Liver (tissue), 9 donors: ENCODE results near the gene INSIG2. TPM values are rescaled to one million over a fixed set of nuclear protein-coding genes. Genes with fewer than 3 reads are reported as not detected.

Experiments
- DNase-seq: peaks from one replicate; pipeline ENCODE4 v3.0.0-alpha.2; 2017; ENCODE audit warnings: low spot score
- H3K27ac ChIP-seq, 2 donors: one replicate each; pipeline ENCODE4 v1.7.0; 2013; ENCODE audit warnings: inconsistent platforms in 2 of 2, low read length in 2 of 2, control low read depth in 1 of 2, low read depth in 1 of 2, mild to moderate bottlenecking in 1 of 2
- H3K27me3 ChIP-seq, 4 donors: one replicate each; pipeline versions ENCODE4 v1.6.1 to v1.7.0; 2013; ENCODE audit warnings: low read length in 3 of 4, inconsistent platforms in 1 of 4, mild to moderate bottlenecking in 1 of 4, moderate library complexity in 1 of 4; ENCODE audit not compliant: control insufficient read depth in 4 of 4, insufficient read depth in 4 of 4
- H3K36me3 ChIP-seq, 4 donors: one replicate each; pipeline versions ENCODE4 v1.6.1 to v1.7.0; 2013; ENCODE audit warnings: low read length in 3 of 4, mild to moderate bottlenecking in 3 of 4, low read depth in 1 of 4, moderate library complexity in 1 of 4; ENCODE audit not compliant: control insufficient read depth in 4 of 4, insufficient read depth in 3 of 4
- H3K4me1 ChIP-seq, 4 donors: one replicate each; pipeline versions ENCODE4 v1.6.1 to v1.7.0; 2013; ENCODE audit warnings: low read length in 3 of 4, mild to moderate bottlenecking in 3 of 4, moderate library complexity in 1 of 4; ENCODE audit not compliant: control insufficient read depth in 4 of 4, insufficient read depth in 4 of 4
- H3K4me3 ChIP-seq, 3 donors: one replicate each; pipeline versions ENCODE4 v1.6.1 to v1.7.0; 2013; ENCODE audit warnings: low read length in 3 of 3, control low read depth in 1 of 3, low read depth in 1 of 3, mild to moderate bottlenecking in 1 of 3
- H3K9ac ChIP-seq, 2 donors: one replicate each; pipeline ENCODE4 v1.7.0; 2013; ENCODE audit warnings: low read length in 2 of 2, mild to moderate bottlenecking in 2 of 2, moderate library complexity in 2 of 2, control low read depth in 1 of 2, low read depth in 1 of 2
- H3K9me3 ChIP-seq, 4 donors: one replicate each; pipeline versions ENCODE4 v1.6.1 to v1.7.0; 2013; ENCODE audit warnings: low read length in 3 of 4; ENCODE audit not compliant: control insufficient read depth in 4 of 4
- EGR1 ChIP-seq, 2 donors: IDR thresholded peaks; 2 replicates each; pipeline ENCODE4 v1.6.1; 2016 to 2018; ENCODE audit warnings: antibody characterized with exemption in 2 of 2, low read depth in 2 of 2
- FOXA1 ChIP-seq: IDR thresholded peaks from 2 replicates; pipeline ENCODE4 v1.6.1; 2016; ENCODE audit warnings: antibody characterized with exemption
- FOXA2 ChIP-seq: IDR thresholded peaks from 2 replicates; pipeline ENCODE4 v1.6.1; 2016; ENCODE audit warnings: antibody characterized with exemption
- GABPA ChIP-seq, 2 donors: IDR thresholded peaks in 1 of 2; conservative IDR thresholded peaks in 1 of 2; 2 replicates each; pipeline ENCODE4 v1.6.1; 2016; ENCODE audit warnings: antibody characterized with exemption in 2 of 2, mild to moderate bottlenecking in 1 of 2, moderate library complexity in 1 of 2
- HNF4A ChIP-seq, 2 donors: conservative IDR thresholded peaks; 2 replicates each; pipeline ENCODE4 v1.6.1; 2016; ENCODE audit warnings: antibody characterized with exemption in 2 of 2, mild to moderate bottlenecking in 2 of 2
- HNF4G ChIP-seq: IDR thresholded peaks from 2 replicates; pipeline ENCODE4 v1.6.1; 2016; ENCODE audit warnings: antibody characterized with exemption
- JUND ChIP-seq, 2 donors: IDR thresholded peaks; 2 replicates each; pipeline ENCODE4 v1.6.1; 2016; ENCODE audit warnings: antibody characterized with exemption in 2 of 2
- NR2F2 ChIP-seq: IDR thresholded peaks from 2 replicates; pipeline ENCODE4 v1.6.1; 2016; ENCODE audit warnings: antibody characterized with exemption
- RAD21 ChIP-seq, 2 donors: IDR thresholded peaks; 2 replicates each; pipeline ENCODE4 v1.6.1; 2016; ENCODE audit warnings: antibody characterized with exemption in 2 of 2, mild to moderate bottlenecking in 2 of 2
- RXRA ChIP-seq, 2 donors: IDR thresholded peaks; 2 replicates each; pipeline ENCODE4 v1.6.1; 2017 to 2018; ENCODE audit warnings: antibody characterized with exemption in 2 of 2, mild to moderate bottlenecking in 1 of 2
- SP1 ChIP-seq: IDR thresholded peaks from 2 replicates; pipeline ENCODE4 v1.6.1; 2018; ENCODE audit warnings: antibody characterized with exemption, mild to moderate bottlenecking
- TAF1 ChIP-seq: conservative IDR thresholded peaks from 2 replicates; pipeline ENCODE4 v1.6.1; 2016; ENCODE audit warnings: antibody characterized with exemption, mild to moderate bottlenecking
- YY1 ChIP-seq: IDR thresholded peaks from 2 replicates; pipeline ENCODE4 v1.6.1; 2016; ENCODE audit warnings: antibody characterized with exemption, mild to moderate bottlenecking
- whole genome bisulfite sequencing: extraction: QIAGEN DNeasy Blood & Tissue Kit; methylation state at CpG from one replicate; pipeline ENCODE4 v1.1.7; 2013; 5-methylcytosine and 5-hydroxymethylcytosine counted together
- polyA plus RNA-seq, 2 donors: library from polyadenylated mRNA; stranded (reverse) in 1 of 2; unstranded in 1 of 2; fragments of 200-250 nt in 1 of 2; fragments of >200 nt in 1 of 2; fragmentation: Nextera tagmentation in 1 of 2; extraction: Ambion mirVana in 1 of 2; gene quantifications; one replicate each; pipeline versions ENCODE4 v1.2.1 to v1.2.3, GENCODE V29; 2013 to 2015
- total RNA-seq, 2 donors: library from RNA; depleted of rRNA; stranded (reverse); fragments of >200 nt; gene quantifications; one replicate each; pipeline ENCODE4 v1.2.3, GENCODE V29; 2014
- TF ChIP-seq, protein P1 (sequence below): IDR thresholded peaks from 2 replicates; pipeline ENCODE4 v1.6.1; 2016; ENCODE audit warnings: antibody characterized with exemption
- TF ChIP-seq, protein P2 (sequence below): IDR thresholded peaks from 2 replicates; pipeline ENCODE4 v1.6.1; 2016; ENCODE audit warnings: antibody characterized with exemption
- TF ChIP-seq, protein P3 (sequence below): IDR thresholded peaks from 2 replicates; pipeline ENCODE4 v1.6.1; 2016; ENCODE audit warnings: antibody characterized with exemption, mild to moderate bottlenecking
- TF ChIP-seq, protein P4 (sequence below): fragments of 150-350 bp; IDR thresholded peaks from 2 replicates; pipeline ENCODE4 v1.5.1; 2017; ENCODE audit warnings: improper control_type of control experiment, low read depth, low read length; ENCODE audit not compliant: missing input control
- TF ChIP-seq, protein P5 (sequence below): IDR thresholded peaks from 2 replicates; pipeline ENCODE4 v1.6.1; 2016; ENCODE audit warnings: antibody characterized with exemption
- donor health status: healthy.
- donor health status: healthy.
- donor health status: healthy.
- donor health status: healthy.
- donor health status: healthy.

The INSIG2 gene
- total and polyA plus RNA-seq, 4 donors: 11.3 to 18.5 (median 15.6) TPM

DNA sequence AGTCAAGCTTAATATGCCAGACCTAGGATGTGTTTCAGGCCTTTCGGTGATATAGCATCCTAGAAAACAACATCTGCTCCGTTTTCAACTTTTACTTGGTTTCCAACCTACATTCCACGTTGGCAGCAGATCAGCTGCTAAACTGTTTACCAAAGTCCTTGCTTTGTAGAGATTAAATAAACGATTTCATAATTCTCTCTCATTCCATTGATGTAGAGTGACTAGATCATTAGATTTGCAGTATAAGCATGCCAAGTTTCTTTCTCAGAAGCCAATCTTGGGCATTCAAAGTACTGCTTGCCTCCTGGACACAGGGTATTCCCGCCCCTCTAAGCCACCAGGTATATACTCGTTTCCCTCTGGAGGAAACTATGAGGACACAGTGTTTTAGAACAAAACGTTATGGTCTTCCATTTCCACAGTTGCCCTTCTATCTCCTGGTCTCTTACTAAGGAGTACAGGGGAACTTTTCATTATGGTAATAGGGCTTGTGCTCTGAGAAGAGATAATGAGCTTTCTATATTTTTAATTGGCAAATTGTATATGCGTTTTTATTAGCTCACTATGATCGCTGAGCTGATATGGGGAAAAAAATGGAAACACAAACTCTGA, 10.5 kb upstream of the INSIG2 start:
- no peak overlapping the region for H3K4me3 ChIP-seq
- H3K27me3 ChIP-seq: no peaks in the 10 kb centered on the region
- no peaks in the 10 kb centered on the region for H3K9me3 ChIP-seq
- H3K36me3 ChIP-seq: no peaks in the 10 kb centered on the region
- WGBS: 37% methylated on average over 9 of the region's 9 CpGs
- DNase-seq: no peak
- TF ChIP-seq TAF1: no peak
- TF ChIP-seq, protein P1, sequence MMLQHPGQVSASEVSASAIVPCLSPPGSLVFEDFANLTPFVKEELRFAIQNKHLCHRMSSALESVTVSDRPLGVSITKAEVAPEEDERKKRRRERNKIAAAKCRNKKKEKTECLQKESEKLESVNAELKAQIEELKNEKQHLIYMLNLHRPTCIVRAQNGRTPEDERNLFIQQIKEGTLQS: no peak
- TF ChIP-seq, protein P2, sequence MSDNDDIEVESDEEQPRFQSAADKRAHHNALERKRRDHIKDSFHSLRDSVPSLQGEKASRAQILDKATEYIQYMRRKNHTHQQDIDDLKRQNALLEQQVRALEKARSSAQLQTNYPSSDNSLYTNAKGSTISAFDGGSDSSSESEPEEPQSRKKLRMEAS: peak; percentile 59
- peak; percentile 13 to 76 for TF ChIP-seq RXRA (IDR thresholded peaks at IDR 0.05)
- TF ChIP-seq, protein P3, sequence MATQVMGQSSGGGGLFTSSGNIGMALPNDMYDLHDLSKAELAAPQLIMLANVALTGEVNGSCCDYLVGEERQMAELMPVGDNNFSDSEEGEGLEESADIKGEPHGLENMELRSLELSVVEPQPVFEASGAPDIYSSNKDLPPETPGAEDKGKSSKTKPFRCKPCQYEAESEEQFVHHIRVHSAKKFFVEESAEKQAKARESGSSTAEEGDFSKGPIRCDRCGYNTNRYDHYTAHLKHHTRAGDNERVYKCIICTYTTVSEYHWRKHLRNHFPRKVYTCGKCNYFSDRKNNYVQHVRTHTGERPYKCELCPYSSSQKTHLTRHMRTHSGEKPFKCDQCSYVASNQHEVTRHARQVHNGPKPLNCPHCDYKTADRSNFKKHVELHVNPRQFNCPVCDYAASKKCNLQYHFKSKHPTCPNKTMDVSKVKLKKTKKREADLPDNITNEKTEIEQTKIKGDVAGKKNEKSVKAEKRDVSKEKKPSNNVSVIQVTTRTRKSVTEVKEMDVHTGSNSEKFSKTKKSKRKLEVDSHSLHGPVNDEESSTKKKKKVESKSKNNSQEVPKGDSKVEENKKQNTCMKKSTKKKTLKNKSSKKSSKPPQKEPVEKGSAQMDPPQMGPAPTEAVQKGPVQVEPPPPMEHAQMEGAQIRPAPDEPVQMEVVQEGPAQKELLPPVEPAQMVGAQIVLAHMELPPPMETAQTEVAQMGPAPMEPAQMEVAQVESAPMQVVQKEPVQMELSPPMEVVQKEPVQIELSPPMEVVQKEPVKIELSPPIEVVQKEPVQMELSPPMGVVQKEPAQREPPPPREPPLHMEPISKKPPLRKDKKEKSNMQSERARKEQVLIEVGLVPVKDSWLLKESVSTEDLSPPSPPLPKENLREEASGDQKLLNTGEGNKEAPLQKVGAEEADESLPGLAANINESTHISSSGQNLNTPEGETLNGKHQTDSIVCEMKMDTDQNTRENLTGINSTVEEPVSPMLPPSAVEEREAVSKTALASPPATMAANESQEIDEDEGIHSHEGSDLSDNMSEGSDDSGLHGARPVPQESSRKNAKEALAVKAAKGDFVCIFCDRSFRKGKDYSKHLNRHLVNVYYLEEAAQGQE: peak; percentile 29
- peak; percentile 57 for TF ChIP-seq FOXA2
- TF ChIP-seq HNF4G: peak; percentile 52
- peak; percentile 80 for TF ChIP-seq YY1
- TF ChIP-seq HNF4A (conservative IDR thresholded peaks at IDR 0.05): peak; percentile 76 to 84
- TF ChIP-seq, protein P4, sequence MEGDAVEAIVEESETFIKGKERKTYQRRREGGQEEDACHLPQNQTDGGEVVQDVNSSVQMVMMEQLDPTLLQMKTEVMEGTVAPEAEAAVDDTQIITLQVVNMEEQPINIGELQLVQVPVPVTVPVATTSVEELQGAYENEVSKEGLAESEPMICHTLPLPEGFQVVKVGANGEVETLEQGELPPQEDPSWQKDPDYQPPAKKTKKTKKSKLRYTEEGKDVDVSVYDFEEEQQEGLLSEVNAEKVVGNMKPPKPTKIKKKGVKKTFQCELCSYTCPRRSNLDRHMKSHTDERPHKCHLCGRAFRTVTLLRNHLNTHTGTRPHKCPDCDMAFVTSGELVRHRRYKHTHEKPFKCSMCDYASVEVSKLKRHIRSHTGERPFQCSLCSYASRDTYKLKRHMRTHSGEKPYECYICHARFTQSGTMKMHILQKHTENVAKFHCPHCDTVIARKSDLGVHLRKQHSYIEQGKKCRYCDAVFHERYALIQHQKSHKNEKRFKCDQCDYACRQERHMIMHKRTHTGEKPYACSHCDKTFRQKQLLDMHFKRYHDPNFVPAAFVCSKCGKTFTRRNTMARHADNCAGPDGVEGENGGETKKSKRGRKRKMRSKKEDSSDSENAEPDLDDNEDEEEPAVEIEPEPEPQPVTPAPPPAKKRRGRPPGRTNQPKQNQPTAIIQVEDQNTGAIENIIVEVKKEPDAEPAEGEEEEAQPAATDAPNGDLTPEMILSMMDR: no peak
- no peak for TF ChIP-seq FOXA1
- no peak for TF ChIP-seq EGR1 (IDR thresholded peaks at IDR 0.05; ENCODE audit: low read depth in 2 of 2)
- TF ChIP-seq RAD21 (IDR thresholded peaks at IDR 0.05): peak; percentile 28 to 32
- peak; percentile 47 for TF ChIP-seq SP1
- peak in 1 of 2 donors; percentile 17 for TF ChIP-seq JUND (IDR thresholded peaks at IDR 0.05)
- TF ChIP-seq, protein P5, sequence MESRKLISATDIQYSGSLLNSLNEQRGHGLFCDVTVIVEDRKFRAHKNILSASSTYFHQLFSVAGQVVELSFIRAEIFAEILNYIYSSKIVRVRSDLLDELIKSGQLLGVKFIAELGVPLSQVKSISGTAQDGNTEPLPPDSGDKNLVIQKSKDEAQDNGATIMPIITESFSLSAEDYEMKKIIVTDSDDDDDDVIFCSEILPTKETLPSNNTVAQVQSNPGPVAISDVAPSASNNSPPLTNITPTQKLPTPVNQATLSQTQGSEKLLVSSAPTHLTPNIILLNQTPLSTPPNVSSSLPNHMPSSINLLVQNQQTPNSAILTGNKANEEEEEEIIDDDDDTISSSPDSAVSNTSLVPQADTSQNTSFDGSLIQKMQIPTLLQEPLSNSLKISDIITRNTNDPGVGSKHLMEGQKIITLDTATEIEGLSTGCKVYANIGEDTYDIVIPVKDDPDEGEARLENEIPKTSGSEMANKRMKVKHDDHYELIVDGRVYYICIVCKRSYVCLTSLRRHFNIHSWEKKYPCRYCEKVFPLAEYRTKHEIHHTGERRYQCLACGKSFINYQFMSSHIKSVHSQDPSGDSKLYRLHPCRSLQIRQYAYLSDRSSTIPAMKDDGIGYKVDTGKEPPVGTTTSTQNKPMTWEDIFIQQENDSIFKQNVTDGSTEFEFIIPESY: peak; percentile 73
- no peak for TF ChIP-seq NR2F2
- peak in 1 of 2 donors; percentile 26 for TF ChIP-seq GABPA (IDR thresholded peaks at IDR 0.05 in 1 of 2, conservative IDR thresholded peaks at IDR 0.05 in 1 of 2)
- H3K27ac ChIP-seq: peak overlapping the region; percentile 14 to 29
- H3K4me1 ChIP-seq: peaks cover 0 to 11% (median 3%) of the 10 kb centered on the region in 4 donors
- H3K9ac ChIP-seq: no peak overlapping the region
